Measurements from ENCODE around the gene ZNF774. TPM values are rescaled to one million over a fixed set of nuclear protein-coding genes. Genes with fewer than 3 reads are reported as not detected.

Gene ZNF774
- total RNA-seq (2021; fragmentation: NEBNext Ultra II Directional; extraction: Animal tissue kit (Norgen Biotek cat#: 25700)), result 2.3 and 2.6 TPM in 2 replicates
- polyA plus RNA-seq (2011; rRNA removed), result 0.82 and 0.96 TPM in 2 replicates
- 1.3 TPM for polyA plus RNA-seq (2011; cell fraction: cytosol; rRNA removed)
- 1.5 TPM for polyA plus RNA-seq (2011; cell fraction: nucleus; rRNA removed)
- polyA plus RNA-seq (2012, experiment 1 of 2), result 1.1 to 1.5 TPM (median 1.4 TPM) in 4 replicates
- polyA plus RNA-seq (2012, experiment 2 of 2), result 0.59 TPM
- 1.5 TPM for polyA plus RNA-seq (2013, experiment 1 of 2)
- 1.7 TPM for polyA plus RNA-seq (2013, experiment 2 of 2)
- polyA minus RNA-seq (2011; rRNA and poly(A)+ RNA removed), result 1.4 and 1.5 TPM in 2 replicates
- polyA minus RNA-seq (2011; cell fraction: cytosol; rRNA and poly(A)+ RNA removed), result 1.9 TPM
- 3.2 TPM for polyA minus RNA-seq (2011; cell fraction: nucleus; rRNA and poly(A)+ RNA removed)
- long read RNA-seq, experiment 1, result 0 reads
- long read RNA-seq, experiment 2, result 0 reads

DNA sequence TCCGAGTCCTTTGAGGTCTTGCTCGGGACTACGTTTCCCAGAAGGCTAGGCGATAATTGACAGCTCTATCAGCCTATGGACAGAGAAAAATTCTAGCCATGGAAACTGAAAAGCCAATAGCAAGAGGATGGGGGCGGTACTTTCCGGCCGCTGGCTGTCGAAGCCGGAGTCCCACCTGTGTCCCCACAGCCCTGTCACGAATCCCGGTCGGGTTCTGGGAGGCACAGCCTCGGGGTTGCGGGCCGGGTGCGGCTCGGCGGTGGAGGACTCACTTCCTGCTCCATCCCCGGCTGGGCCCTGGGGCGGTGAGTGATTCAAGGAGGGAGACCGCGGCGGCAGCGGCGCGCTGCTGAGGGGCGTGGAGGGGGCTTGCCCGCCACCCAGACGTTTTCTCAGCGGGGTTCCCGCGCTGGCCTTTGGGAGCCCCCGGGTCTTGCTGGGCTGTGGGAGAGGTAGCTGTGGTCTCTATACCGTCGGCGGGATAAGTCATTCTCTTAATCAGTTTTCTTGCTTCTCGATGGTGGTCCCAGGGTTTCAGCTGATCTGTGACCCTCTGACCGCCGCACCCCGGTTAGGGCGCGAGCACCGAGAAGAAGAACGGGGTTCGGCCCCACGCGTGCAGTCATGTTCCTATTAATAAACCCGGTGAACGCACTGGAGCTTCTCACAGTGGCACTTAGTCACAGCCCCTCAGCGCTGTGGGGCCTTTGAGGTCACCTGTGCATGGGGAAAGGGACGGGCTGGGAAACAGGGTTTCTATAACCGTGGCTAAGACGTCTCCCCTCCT, at the start of gene ZNF774:
ZNF774 (plus strand) TSS at position 178 of the 787 bp plus-strand sequence. CDS start 2,377 bp downstream, outside the sequence.
- Histone ChIP-seq H4K91ac (replicated peaks; ENCODE audit: insufficient read length, low read length) (no peak within 1 kb of the TSS), H3K14ac (ENCODE audit: insufficient read length) (no peak within 1 kb of the TSS), H3K4me1 (replicated peaks in 1 of 4; ENCODE audit: control insufficient read depth in 3 of 4, insufficient read depth in 4 of 4, low read length in 3 of 4) (no peaks in the 10 kb centered on the region; a peak in 1 of 7 replicates), H3K27ac (ENCODE audit: low read depth, low read length) (no peak within 1 kb of the TSS), H3K23me2 (ENCODE audit: low read depth, low read length) (peaks cover 8% of the 10 kb centered on the region; the same call in 1 of the 2 replicates), H2BK120ac (replicated peaks; ENCODE audit: low read depth, low read length) (no peak within 1 kb of the TSS), H3K27me3 (replicated peaks in 1 of 4; ENCODE audit: control insufficient read depth in 3 of 4, extremely low read depth in 1 of 4, insufficient read depth in 3 of 4, low read length in 3 of 4) (no peaks in the 10 kb centered on the region), H3K56ac (replicated peaks; ENCODE audit: insufficient read length, low read depth, low read length) (no peak within 1 kb of the TSS), H3K9me3 (ENCODE audit: insufficient read depth in 2 of 2, low read depth in 1 of 2, low read length in 1 of 2) (no peaks in the 10 kb centered on the region), H2BK5ac (ENCODE audit: low read depth, low read length) (no peak within 1 kb of the TSS; the same call in 1 of the 2 replicates), H4K8ac (ENCODE audit: extremely low read depth, insufficient read depth, low read length) (no peak within 1 kb of the TSS; the same call in 1 of the 2 replicates), H4K5ac (ENCODE audit: insufficient read length, low read depth, low read length) (no peak within 1 kb of the TSS), H2BK20ac (ENCODE audit: low read length) (peak within 1 kb of the TSS; percentile 86; the same call in 1 of the 2 replicates), H3K4me3 (ENCODE audit: extremely low read depth in 1 of 4, insufficient read depth in 2 of 4, low read depth in 3 of 4, low read length in 4 of 4) (peak within 1 kb of the TSS; percentile 60 to 82 (median 66)), H3K79me1 (ENCODE audit: low read depth, low read length) (no peaks in the 10 kb centered on the region), H2AFZ (ENCODE audit: low read length) (peak within 1 kb of the TSS; percentile 91), H2BK12ac (ENCODE audit: low read depth, low read length) (peak within 1 kb of the TSS; percentile 75; the same call in 1 of the 2 replicates), H3K4me2 (ENCODE audit: insufficient read depth in 1 of 2, low read depth in 2 of 2, low read length in 2 of 2) (peak within 1 kb of the TSS; percentile 63 to 79), H4K20me1 (replicated peaks in 1 of 2; ENCODE audit: control insufficient read depth in 1 of 2, insufficient read depth in 2 of 2, low read length in 2 of 2) (no peaks in the 10 kb centered on the region), H3K4ac (replicated peaks; ENCODE audit: insufficient read length, low read depth, low read length) (no peak within 1 kb of the TSS), H2AK5ac (ENCODE audit: low read depth, low read length) (no peak within 1 kb of the TSS), H3K79me2 (ENCODE audit: control insufficient read depth in 1 of 2, insufficient read depth in 2 of 2, low read length in 2 of 2) (no peaks in the 10 kb centered on the region), H2BK15ac (ENCODE audit: low read length) (peak within 1 kb of the TSS; percentile 81; the same call in 1 of the 2 replicates), H3K9ac (replicated peaks in 1 of 4; ENCODE audit: extremely low read depth in 1 of 4, low read depth in 3 of 4, low read length in 3 of 4) (peak within 1 kb of the TSS in 1 of 4 experiments; percentile 39; a peak in 1 of 7 replicates), H3K23ac (ENCODE audit: insufficient read length) (no peak within 1 kb of the TSS), H3K36me3 (ENCODE audit: control insufficient read depth in 2 of 4, insufficient read depth in 4 of 4, low read length in 3 of 4) (no peaks in the 10 kb centered on the region), H3K18ac (ENCODE audit: extremely low read depth, low read length) (peak within 1 kb of the TSS; percentile 27)
- 5% methylated on average over 51 of the region's 53 CpGs; no CpG with 5 or more reads in 1 of the 2 experiments for WGBS, 2 experiments (ENCODE audit: extremely low coverage in 1 of 2, insufficient coverage in 1 of 2, insufficient read length in 1 of 2, insufficient replicate concordance in 2 of 2, low coverage in 1 of 2, low lambda C conversion rate in 2 of 2, missing lambda C conversion rate in 1 of 2)
- peak; percentile 84 for FAIRE-seq
- ChIA-PET CTCF (ENCODE audit: partially characterized antibody) (interaction anchor here (0.9 to 2.3 kb wide), 10 partner anchors 8 to 580 kb away, joined by 3 to 7 read pairs (median 3); partner anchors contain the start of genes HDDC3 and TTLL13), POLR2A (ENCODE audit: partially characterized antibody) (interaction anchor here (0.7 to 1.6 kb wide), 6 partner anchors 8 to 87 kb away, joined by 3 to 4 read pairs (median 3); partner anchors contain the start of genes IQGAP1 and NGRN)
- DNase-seq (ENCODE audit: low read depth in 1 of 2, low spot score in 2 of 2), result peak in 1 of 2 experiments; percentile 87
- TF ChIP-seq SP1 (IDR thresholded peaks at IDR 0.05; ENCODE audit: low read depth, low read length) (peak; percentile 99), EGR1 (IDR thresholded peaks at IDR 0.05; ENCODE audit: borderline replicate concordance, low read depth, low read length) (no peak), CREB1 (IDR thresholded peaks at IDR 0.05) (0 out of 2 replicates have a peak, but pooled peaks have one; percentile 34), NRF1 (IDR thresholded peaks at IDR 0.05; ENCODE audit: low read depth, low read length) (no peak), FOSL1 (IDR thresholded peaks at IDR 0.05; ENCODE audit: insufficient read depth, low read depth, low read length) (no peak), BRCA1 (IDR thresholded peaks at IDR 0.05; ENCODE audit: low read depth, low read length) (no peak), RFX5 (IDR thresholded peaks at IDR 0.05; ENCODE audit: borderline replicate concordance, low read depth, low read length) (no peak), SIX5 (IDR thresholded peaks at IDR 0.05; ENCODE audit: low read depth, low read length) (peak; percentile 89), TEAD4 (IDR thresholded peaks at IDR 0.05; ENCODE audit: low read depth, low read length) (no peak), CHD1 (IDR thresholded peaks at IDR 0.05; ENCODE audit: low read depth, low read length) (no peak), ASH2L (IDR thresholded peaks at IDR 0.05; ENCODE audit: low read length) (peak; percentile 73)

Data from H1 (cell line).